ENCODE measurements around the gene GPR146.

GPR146 gene

DNA sequence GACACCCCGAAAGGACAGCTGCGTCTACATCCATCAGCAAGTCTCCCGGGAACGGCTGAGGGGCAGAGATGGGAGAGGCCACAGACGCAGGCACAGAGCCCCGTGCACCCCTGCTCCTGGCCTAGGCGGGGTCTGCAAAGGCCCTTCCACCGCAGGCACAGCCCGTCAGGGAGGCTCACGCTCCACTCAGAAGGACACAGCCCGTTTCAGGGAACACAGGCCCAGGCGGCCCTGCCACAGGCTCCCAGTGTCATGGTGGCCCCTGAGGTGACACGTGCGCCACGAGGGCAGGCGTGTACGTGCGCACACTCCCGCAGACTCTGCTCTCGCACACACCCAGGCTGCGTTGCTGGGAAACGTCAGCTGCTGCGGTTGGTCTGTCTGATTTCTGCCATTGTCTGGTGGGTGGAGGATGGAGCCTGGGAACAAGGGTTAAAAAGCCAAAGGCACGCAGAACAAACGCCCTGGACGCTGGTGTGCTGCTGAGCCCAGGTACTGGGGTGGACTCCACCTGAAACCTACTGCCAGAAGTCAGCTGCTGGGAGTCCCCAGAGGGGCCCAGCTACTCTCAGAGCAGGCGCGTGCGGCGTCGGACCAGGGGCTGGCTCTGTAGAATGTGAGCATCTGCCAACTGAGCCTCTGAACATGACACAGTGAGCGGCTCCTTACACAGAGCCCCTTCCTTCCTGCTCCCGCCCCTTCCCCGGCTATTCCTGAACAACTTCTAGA, 56.7 kb downstream of the GPR146 start:
- Histone ChIP-seq H3K36me3 (peaks cover 37% of the 10 kb centered on the region), H3K9me3 (no peaks in the 10 kb centered on the region), H3K27ac (peak overlapping the region; percentile 88), H3K4me3 (peak overlapping the region; percentile 62), H3K4me1 (peaks cover 100% of the 10 kb centered on the region), H4K20me1 (peaks cover 64% of the 10 kb centered on the region), H3K4me2 (peak overlapping the region; percentile 98), H3K27me3 (no peaks in the 10 kb centered on the region), H3K9ac (peak overlapping the region; percentile 78)
- TF ChIP-seq Cebpa-rat (IDR thresholded peaks at IDR 0.05) = no peak

DNA sequence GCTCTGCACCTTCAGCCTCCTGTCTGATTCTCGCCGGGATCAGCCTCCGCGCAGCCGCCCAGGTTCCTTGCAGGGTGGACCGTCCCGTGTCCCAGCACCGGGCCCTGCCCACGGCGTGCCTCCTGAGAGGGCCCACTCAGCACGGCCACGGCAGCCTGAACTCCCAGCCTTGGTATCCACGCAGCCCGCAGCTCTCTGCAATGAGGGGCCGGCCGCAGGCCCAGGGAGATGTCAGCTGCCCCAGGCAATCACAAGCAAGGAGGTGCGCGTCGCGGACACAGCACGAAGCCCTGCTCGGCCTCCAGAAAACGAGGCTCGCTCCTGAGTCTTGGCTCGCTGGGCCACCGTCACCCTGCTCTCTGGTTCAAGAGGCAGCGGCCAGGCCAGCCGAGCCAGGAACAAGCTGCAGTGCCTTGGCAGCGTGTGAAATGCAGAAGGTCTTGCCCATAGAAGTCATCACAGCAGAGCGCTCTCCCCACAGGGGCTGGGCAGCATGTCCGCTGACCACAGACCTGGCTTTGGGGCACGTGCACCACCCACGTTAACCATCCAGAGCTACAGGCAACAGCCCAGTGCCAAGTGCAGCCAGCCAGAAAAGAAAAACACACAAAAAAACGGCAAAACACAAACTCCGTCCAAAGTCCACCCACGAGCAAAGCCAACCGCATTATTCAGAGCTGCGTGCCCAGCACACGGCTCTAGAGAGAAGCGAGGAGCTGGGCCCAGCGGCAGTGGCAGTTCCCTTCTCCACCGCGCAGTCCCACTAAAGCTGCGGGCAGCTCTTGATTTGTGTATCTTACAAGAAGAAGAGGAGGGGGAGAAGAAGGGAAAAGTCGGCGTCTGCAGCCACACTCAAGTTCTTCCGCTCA, 57.5 kb downstream of the GPR146 start:
- peaks cover 67% of the 10 kb centered on the region for H4K20me1 ChIP-seq
- H3K9me3 ChIP-seq = no peaks in the 10 kb centered on the region
- no peak for TF ChIP-seq Cebpa-rat (IDR thresholded peaks at IDR 0.05)
- peak overlapping the region; percentile 88 for H3K27ac ChIP-seq
- peak overlapping the region; percentile 62 for H3K4me3 ChIP-seq
- peak overlapping the region; percentile 98 for H3K4me2 ChIP-seq
- no peaks in the 10 kb centered on the region for H3K27me3 ChIP-seq
- H3K4me1 ChIP-seq = peaks cover 100% of the 10 kb centered on the region
- H3K9ac ChIP-seq = peak overlapping the region; percentile 78
- peaks cover 37% of the 10 kb centered on the region for H3K36me3 ChIP-seq

DNA sequence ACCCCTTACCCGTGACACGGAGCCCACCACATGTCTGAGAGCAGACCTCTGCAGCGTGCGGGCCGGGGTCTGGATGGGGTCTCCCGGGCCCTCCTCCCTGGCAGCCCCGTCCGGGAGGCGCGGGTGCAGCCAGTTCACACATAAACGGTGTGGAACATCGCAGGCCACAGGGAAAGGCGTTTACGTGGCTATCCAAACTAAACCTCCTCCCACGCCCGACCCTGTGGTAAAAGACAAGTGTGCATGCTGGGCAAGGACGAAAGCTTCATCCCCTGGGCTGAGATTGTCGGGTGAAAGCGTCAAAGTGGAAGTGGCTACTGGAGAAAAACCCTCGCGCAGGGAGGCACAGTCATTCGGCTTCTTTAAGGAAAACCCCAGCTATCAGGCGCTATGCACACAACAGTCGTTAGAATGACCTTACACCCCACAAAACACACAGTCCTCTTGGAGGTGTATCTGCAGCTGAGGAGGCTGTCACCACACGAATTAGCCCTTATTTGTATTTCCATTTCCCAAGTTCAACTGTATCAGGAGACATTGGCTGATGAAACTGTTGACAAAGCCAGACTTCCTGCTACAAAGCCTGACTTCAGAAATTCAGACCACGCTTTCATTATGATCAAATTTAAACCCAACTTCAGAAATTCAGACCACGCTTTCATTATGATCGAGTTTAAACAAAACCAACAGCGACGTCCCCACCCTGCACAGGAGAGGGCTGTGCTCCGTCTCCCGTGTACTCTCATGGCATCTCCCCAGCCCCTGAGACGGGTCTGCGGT, 58.9 kb downstream of the GPR146 start:
- peak overlapping the region; percentile 78; the same call in 1 of the 2 replicates for H3K9ac ChIP-seq
- TF ChIP-seq Cebpa-rat (IDR thresholded peaks at IDR 0.05) = no peak

DNA sequence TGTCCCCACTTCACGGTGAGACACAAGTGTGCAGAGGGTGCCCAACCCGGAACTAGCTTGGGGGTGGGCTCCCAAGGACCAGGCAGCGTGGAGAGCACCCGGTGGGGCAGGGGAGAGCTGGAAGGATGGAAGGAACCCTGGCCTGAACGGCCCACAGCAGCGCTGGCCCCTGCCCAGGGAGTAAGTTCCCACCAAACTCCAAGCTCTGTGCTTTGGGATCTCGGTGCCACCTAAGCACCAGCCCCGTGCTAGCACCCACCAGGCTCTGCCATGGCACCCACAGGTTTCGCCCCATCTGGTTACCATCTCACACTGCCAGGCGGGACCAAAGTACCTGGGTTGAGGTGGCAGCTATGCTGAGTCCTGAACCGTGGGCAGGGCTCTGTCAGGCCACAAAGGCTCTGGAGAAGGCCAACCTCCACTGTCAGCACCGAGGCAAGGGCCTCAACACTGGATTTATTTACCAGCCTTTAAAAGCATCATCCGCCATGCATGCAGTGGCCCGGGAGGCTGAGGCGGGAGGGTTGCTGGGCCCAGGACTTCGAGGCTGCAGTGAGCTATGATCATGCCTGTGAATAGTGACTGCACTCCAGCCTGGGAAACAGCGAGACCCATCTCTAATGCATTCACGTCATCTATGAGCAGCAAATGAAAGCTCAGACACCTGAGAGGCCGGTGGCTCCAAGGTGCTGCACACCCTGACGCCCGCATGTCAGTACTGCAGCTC, 59.6 kb downstream of the GPR146 start:
- H3K36me3 ChIP-seq = peaks cover 31% of the 10 kb centered on the region
- H4K20me1 ChIP-seq = peaks cover 87% of the 10 kb centered on the region
- H3K4me1 ChIP-seq = peaks cover 99% of the 10 kb centered on the region
- H3K4me2 ChIP-seq = peak overlapping the region; percentile 98
- H3K27ac ChIP-seq = peak overlapping the region; percentile 70
- no peaks in the 10 kb centered on the region for H3K9me3 ChIP-seq
- no peak overlapping the region for H3K4me3 ChIP-seq
- no peaks in the 10 kb centered on the region for H3K27me3 ChIP-seq
- H3K9ac ChIP-seq = peak overlapping the region; percentile 59; the same call in 1 of the 2 replicates
- TF ChIP-seq Cebpa-rat (IDR thresholded peaks at IDR 0.05) = no peak

More for the DNA sequence above, 58.9 kb downstream of the GPR146 start:
- H3K4me2 ChIP-seq = peak overlapping the region; percentile 98
- H3K4me3 ChIP-seq = no peak overlapping the region
- peaks cover 99% of the 10 kb centered on the region for H3K4me1 ChIP-seq
- no peaks in the 10 kb centered on the region for H3K9me3 ChIP-seq
- peaks cover 34% of the 10 kb centered on the region for H3K36me3 ChIP-seq
- H3K27ac ChIP-seq = peak overlapping the region; percentile 70
- H4K20me1 ChIP-seq = peaks cover 80% of the 10 kb centered on the region
- H3K27me3 ChIP-seq = no peaks in the 10 kb centered on the region

DNA sequence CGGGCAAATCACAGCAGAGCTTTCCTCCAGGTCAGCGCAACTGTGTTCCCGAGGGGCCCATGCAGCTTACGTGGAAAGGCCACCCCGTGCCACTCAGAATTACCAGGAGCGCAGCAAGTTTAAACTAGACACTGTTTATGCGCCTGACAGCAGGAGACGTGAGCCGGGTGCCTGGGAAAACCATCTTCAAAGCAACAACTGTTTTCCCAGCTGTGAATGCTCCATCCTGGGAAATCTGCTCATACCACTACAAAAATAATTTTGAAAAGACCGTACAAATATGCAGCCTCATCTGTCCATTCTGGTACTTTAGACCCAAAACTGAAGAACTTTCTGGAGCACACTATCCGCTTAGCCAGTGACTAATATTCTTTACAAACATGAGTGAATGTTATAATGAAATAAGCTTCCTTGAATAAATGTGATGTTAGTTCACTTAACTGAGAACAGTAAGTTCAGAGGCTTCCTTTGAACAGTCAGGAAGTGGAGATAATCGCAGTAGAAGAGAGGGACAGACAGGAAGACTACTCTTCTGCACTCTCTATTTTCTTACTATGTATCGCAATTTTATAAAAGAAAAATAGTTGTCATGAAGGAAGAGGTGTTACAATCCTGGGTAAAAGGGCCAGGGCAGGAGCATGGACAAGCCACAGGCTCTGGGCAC, 60.3 kb downstream of the GPR146 start:
- H3K27me3 ChIP-seq = no peaks in the 10 kb centered on the region
- peak overlapping the region; percentile 59 for H3K9ac ChIP-seq
- peaks cover 31% of the 10 kb centered on the region for H3K36me3 ChIP-seq
- peak overlapping the region; percentile 98 for H3K4me2 ChIP-seq
- H3K9me3 ChIP-seq = no peaks in the 10 kb centered on the region
- peaks cover 99% of the 10 kb centered on the region for H3K4me1 ChIP-seq
- H3K4me3 ChIP-seq = peak overlapping the region; percentile 29; the same call in 1 of the 2 replicates
- peaks cover 87% of the 10 kb centered on the region for H4K20me1 ChIP-seq
- peak overlapping the region; percentile 70 for H3K27ac ChIP-seq
- TF ChIP-seq Cebpa-rat (IDR thresholded peaks at IDR 0.05) = no peak

DNA sequence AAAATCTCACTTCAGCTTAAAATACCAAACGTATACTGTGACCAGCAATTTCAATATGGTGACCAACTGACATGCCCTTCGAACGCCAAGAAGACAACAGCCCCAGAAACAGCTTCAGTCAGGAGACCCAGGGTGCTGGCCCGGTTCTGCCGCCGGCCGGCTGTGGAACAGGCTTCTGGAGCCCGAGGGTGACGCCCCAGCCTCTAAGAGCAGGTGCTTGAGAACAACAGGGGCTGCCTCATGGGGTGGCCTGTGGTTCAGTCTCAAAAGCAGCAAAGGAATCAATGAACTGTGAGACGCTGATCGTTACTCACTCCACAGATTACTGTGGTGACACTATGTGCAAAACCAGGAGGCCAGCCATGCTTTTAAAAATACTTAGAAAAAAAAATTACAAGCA, 60.8 kb downstream of the GPR146 start:
- Histone ChIP-seq H3K4me2 (peak overlapping the region; percentile 98), H3K9ac (peak overlapping the region; percentile 59), H3K4me1 (peaks cover 99% of the 10 kb centered on the region), H3K9me3 (no peaks in the 10 kb centered on the region), H4K20me1 (peaks cover 87% of the 10 kb centered on the region), H3K27me3 (no peaks in the 10 kb centered on the region), H3K27ac (peak overlapping the region; percentile 70), H3K4me3 (peak overlapping the region; percentile 29; the same call in 1 of the 2 replicates), H3K36me3 (peaks cover 31% of the 10 kb centered on the region)
- TF ChIP-seq Cebpa-rat (IDR thresholded peaks at IDR 0.05) = no peak

DNA sequence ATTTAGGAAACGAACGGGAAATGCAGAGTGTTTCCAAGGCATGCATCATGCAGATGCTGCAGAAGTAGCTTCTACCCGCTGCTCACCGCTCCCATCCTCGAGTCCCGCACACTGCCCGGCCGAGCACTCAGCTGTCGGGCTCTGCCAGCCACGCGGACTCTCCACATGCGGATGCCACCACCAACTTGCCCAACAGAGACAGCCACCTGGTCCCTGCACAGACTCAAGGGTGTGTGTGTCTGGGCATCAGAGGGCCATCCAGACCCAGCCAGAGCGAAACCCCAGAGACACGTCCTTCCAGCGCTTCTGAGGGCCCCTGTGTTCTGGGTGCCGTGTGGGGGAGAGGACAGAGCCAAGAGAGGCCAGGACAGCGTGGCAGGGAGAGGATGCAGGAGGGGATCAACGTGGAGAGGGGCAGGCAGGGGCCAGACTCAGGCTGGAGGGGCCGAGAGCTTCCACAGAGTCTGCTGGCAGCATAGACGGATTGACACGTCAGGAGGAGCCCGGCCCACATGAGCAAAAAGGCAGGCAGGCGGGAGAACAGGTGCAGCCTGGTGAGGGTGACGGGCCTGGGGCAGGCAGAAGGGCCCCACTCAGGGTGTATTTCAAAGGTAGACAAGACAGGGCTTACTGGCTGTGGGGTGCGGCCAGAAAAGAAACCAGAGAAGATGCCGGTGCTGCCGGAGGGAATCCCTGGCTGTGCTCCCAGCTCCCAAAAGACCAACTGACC, 61.9 kb downstream of the GPR146 start:
- Histone ChIP-seq H3K36me3 (peaks cover 31% of the 10 kb centered on the region), H4K20me1 (peaks cover 82% of the 10 kb centered on the region), H3K27ac (peak overlapping the region; percentile 54), H3K9me3 (no peaks in the 10 kb centered on the region), H3K27me3 (no peaks in the 10 kb centered on the region), H3K9ac (peak overlapping the region; percentile 23), H3K4me1 (peaks cover 99% of the 10 kb centered on the region), H3K4me2 (peak overlapping the region; percentile 98), H3K4me3 (peak overlapping the region; percentile 29; the same call in 1 of the 2 replicates)
- TF ChIP-seq Cebpa-rat (IDR thresholded peaks at IDR 0.05) = no peak

DNA sequence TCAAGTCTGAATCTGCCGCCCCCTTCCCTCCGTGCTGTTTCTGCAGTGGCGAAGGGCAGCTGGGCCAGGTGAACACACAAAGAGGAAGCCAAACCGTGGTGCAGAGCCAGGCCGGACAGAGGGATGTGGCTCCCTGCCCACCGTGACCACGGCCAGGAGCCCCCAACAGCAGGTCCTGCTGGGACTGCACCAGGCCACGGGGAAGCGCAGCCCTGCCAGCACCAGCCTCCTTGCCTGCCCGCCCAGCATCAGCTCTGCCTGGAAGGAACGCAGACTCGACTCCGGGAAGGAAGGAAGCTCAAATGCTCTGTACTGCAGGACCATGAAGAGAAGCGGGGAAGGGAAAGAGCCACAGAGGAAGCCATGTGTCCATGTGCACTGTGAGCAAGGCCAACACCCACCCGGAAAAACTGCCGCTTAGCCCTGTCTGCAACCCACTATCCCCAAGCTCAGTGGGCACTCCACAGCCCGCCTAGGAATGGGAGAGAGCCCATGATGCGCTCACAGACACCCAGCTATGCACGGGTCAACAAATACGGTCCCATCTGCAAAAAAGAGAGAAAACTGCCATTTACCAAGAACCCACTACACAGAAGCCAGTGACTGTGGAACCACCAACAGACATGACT, 62.6 kb downstream of the GPR146 start:
- H3K27me3 ChIP-seq = no peaks in the 10 kb centered on the region
- H3K4me2 ChIP-seq = peak overlapping the region; percentile 98
- H3K27ac ChIP-seq = peak overlapping the region; percentile 54
- H3K9me3 ChIP-seq = no peaks in the 10 kb centered on the region
- no peak overlapping the region for H3K4me3 ChIP-seq
- peaks cover 99% of the 10 kb centered on the region for H3K4me1 ChIP-seq
- H4K20me1 ChIP-seq = peaks cover 76% of the 10 kb centered on the region
- H3K9ac ChIP-seq = peak overlapping the region; percentile 23
- no peak for TF ChIP-seq Cebpa-rat (IDR thresholded peaks at IDR 0.05)
- H3K36me3 ChIP-seq = peaks cover 25% of the 10 kb centered on the region

Data from BLaER1 (cell line).